Panc1 (cell line): ENCODE data around the gene GPHA2.

ENCODE experiments used
- CTCF ChIP-seq: fragments of 450-650 bp; IDR thresholded peaks from 2 replicates; pipeline ENCODE4 v1.5.1; 2017; ENCODE audit warnings: mild to moderate bottlenecking
- POLR2AphosphoS5 ChIP-seq: IDR thresholded peaks from 2 replicates; pipeline ENCODE4 v1.6.1; 2012; ENCODE audit warnings: mild to moderate bottlenecking, low read depth, low read length, moderate library complexity
- REST ChIP-seq, 2 experiments: IDR thresholded peaks; 2 replicates each; pipeline ENCODE4 v1.6.1; 2011 to 2012; ENCODE audit warnings: low read depth in 2 of 2, control low read depth in 1 of 2, low read length in 1 of 2, mild to moderate bottlenecking in 1 of 2, moderate library complexity in 1 of 2; ENCODE audit not compliant: insufficient read depth in 1 of 2
- SIN3A ChIP-seq: IDR thresholded peaks from 2 replicates; pipeline ENCODE4 v1.6.1; 2012; ENCODE audit warnings: low read depth, mild to moderate bottlenecking, low read length, moderate library complexity, borderline replicate concordance; ENCODE audit not compliant: insufficient read depth

GRCh38 chr11:64908766-64909165, 26.9 kb downstream of the GPHA2 start:
- TF ChIP-seq CTCF (no peak), SIN3A (no peak), POLR2AphosphoS5 (no peak), REST (IDR thresholded peaks at IDR 0.05; ENCODE audit: insufficient read depth in 1 of 2, low read depth in 2 of 2, low read length in 1 of 2) (no peak)
